22Rv1 (cell line): Measurements from ENCODE around the gene SKIC2.
"Not testable (repeated sequence)": the region's sequence is repeated elsewhere in the genome, so short reads cannot be mapped to it uniquely, and the experiment has no call there.

ENCODE experiments used
- H3K27ac ChIP-seq: fragments of 450-650 bp; 2 replicates; pipeline ENCODE4 v1.5.1; 2017

SKIC2 gene

GRCh38 chr6:31989363-31989762 is 30.4 kb downstream of the SKIC2 start:
- not testable (repeated sequence) for H3K27ac ChIP-seq

GRCh38 chr6:31994421-31994820 is 35.4 kb downstream of the SKIC2 start:
- not testable (repeated sequence) for H3K27ac ChIP-seq

GRCh38 chr6:31996385-31996784 is 37.4 kb downstream of the SKIC2 start:
- not testable (repeated sequence) for H3K27ac ChIP-seq

GRCh38 chr6:32002546-32003268 is 43.7 kb downstream of the SKIC2 start:
- H3K27ac ChIP-seq: not testable (repeated sequence)

GRCh38 chr6:32003301-32003700 is 44.3 kb downstream of the SKIC2 start:
- H3K27ac ChIP-seq: not testable (repeated sequence)

- not testable (repeated sequence) for H3K27ac ChIP-seq
Measured at GRCh38 chr6:32004393-32004792, 45.4 kb downstream of the SKIC2 start.

GRCh38 chr6:32004864-32005537 is 46.0 kb downstream of the SKIC2 start:
- H3K27ac ChIP-seq: not testable (repeated sequence)

- not testable (repeated sequence) for H3K27ac ChIP-seq
Measured at GRCh38 chr6:32005538-32005880, 46.5 kb downstream of the SKIC2 start.

GRCh38 chr6:32005991-32006529 is 47.1 kb downstream of the SKIC2 start:
- H3K27ac ChIP-seq: not testable (repeated sequence)

- not testable (repeated sequence) for H3K27ac ChIP-seq
Measured at GRCh38 chr6:32007086-32007485, 48.1 kb downstream of the SKIC2 start.

- not testable (repeated sequence) for H3K27ac ChIP-seq
Measured at GRCh38 chr6:32008037-32008436, 49.1 kb downstream of the SKIC2 start.

- not testable (repeated sequence) for H3K27ac ChIP-seq
Measured at GRCh38 chr6:32008616-32009015, 49.6 kb downstream of the SKIC2 start.

- not testable (repeated sequence) for H3K27ac ChIP-seq
Measured at GRCh38 chr6:32009537-32009936, 50.6 kb downstream of the SKIC2 start.

- H3K27ac ChIP-seq: not testable (repeated sequence)
Measured at GRCh38 chr6:32010856-32011530, 52.0 kb downstream of the SKIC2 start.

GRCh38 chr6:32012941-32013617 is 54.1 kb downstream of the SKIC2 start:
- not testable (repeated sequence) for H3K27ac ChIP-seq

- H3K27ac ChIP-seq: not testable (repeated sequence)
Measured at GRCh38 chr6:32013738-32014137, 54.8 kb downstream of the SKIC2 start.

- H3K27ac ChIP-seq: not testable (repeated sequence)
Measured at GRCh38 chr6:32014547-32014946, 55.6 kb downstream of the SKIC2 start, which contains the start of gene C4B. C4B (plus strand) TSS chr6:32014795; CDS start chr6:32014846, 51 bp downstream.
